Breast epithelium (tissue), 3 donors: ENCODE results near the gene NCKAP1.

Experiments used
- CTCF ChIP-seq, 3 donors: fragments of 450-650 bp; IDR thresholded peaks; one replicate each; pipeline ENCODE4 v1.5.1; 2016 to 2017; ENCODE audit warnings: antibody characterized with exemption in 3 of 3, mild to moderate bottlenecking in 3 of 3, moderate library complexity in 3 of 3
- POLR2A ChIP-seq: fragments of 450-650 bp; IDR thresholded peaks from one replicate; pipeline ENCODE4 v1.6.1; 2016; ENCODE audit warnings: antibody characterized with exemption, mild to moderate bottlenecking, moderate library complexity
- POLR2AphosphoS5 ChIP-seq, 3 donors: sonication (generic); formaldehyde crosslinking; IDR thresholded peaks; one replicate each; pipeline ENCODE4 v1.6.1; 2017; ENCODE audit warnings: antibody characterized with exemption in 3 of 3

DNA sequence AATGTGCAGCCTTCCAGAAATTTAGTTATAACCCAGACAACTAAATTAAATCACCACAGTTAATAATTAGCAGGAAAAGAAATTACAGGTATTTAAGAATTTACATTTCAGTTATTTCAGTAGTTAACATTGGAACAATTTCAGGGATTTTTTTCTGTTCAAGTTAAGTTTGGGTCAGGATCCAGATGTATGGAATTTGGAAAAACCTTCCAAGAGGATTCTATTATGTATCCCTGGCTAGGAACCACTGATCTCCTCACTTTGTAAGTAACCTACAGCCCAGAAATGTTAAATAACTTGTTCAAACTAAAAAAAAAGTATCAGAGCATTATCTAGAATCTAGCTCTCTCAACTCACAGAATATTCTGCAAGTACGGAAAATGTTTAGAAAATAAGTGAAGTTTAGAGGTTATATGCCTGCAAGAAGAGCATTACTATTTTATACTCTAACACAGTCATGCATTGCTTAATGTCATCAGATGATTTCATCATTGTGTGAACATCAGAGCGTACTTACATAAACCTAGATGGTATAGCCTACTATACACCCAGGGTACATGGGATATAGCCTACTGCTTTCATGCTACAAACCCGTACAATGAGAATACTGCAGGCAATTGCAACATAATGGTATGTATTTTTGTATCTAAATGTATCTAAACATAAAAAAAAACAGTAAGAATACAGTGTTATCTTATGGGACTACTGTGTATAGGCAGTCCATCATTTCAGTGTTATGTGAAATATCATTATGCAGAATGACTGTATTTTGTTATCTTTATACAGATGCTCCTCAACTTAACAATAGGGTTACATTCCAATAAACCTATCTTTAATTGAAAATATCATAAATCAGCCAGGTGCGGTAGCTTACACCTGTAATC, 6.1 kb downstream of the NCKAP1 start:
- no peak for TF ChIP-seq CTCF (IDR thresholded peaks at IDR 0.05)
- no peak for TF ChIP-seq POLR2AphosphoS5 (IDR thresholded peaks at IDR 0.05)
- no peak for TF ChIP-seq POLR2A
